ENCODE measurements around the gene THBS3. TPM values are rescaled to one million over a fixed set of nuclear protein-coding genes. Genes with fewer than 3 reads are reported as not detected.

Gene THBS3
- total and polyA plus RNA-seq, 9 of the 15 experiments (the other 6 are each of a cell fraction or from before 2014, with no cell fraction given), result 0.59 to 8.3 (median 3.2) TPM

DNA sequence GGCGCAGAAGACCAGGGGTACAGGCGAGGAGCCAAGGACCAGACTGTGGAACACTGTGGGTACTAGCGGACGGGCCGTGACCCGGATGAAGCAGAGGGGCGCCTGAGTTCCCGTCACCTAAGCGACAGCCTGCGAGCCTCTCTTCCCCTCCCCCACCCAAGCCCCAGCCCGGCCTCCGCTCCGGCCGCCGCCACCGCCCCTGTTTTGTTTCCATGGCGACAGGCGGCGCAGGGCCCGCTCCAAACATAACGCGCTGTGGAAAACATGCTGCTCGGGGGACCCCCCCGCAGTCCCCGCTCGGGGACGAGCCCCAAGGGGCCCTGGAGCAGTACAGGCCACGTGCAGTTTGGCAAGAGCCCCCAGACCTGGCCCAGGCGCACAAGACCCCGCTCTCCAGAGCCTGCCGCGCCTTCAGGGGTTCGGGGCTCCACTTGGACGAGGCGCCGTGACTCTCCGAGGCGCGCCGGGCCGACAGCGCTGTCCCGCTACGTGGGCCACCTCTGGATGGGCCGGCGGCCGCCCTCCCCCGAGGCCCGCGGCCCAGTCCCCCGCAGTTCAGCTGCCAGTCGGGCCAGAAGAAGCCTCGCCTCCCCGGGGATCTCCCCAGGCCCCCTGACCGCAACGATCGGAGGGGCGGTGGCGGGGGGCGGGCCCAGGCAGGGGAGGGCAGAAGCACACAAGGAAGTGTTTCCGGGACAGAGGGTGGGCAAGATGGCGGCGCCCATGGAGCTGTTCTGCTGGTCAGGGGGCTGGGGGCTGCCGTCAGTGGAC, 1.0 kb upstream of the THBS3 start, which contains the start of gene MTX1 (continued):
- TF ChIP-seq, protein P1, sequence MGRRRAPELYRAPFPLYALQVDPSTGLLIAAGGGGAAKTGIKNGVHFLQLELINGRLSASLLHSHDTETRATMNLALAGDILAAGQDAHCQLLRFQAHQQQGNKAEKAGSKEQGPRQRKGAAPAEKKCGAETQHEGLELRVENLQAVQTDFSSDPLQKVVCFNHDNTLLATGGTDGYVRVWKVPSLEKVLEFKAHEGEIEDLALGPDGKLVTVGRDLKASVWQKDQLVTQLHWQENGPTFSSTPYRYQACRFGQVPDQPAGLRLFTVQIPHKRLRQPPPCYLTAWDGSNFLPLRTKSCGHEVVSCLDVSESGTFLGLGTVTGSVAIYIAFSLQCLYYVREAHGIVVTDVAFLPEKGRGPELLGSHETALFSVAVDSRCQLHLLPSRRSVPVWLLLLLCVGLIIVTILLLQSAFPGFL (CRISPR knock-in tag; IDR thresholded peaks at IDR 0.05), result no peak
- TF ChIP-seq, protein P2, sequence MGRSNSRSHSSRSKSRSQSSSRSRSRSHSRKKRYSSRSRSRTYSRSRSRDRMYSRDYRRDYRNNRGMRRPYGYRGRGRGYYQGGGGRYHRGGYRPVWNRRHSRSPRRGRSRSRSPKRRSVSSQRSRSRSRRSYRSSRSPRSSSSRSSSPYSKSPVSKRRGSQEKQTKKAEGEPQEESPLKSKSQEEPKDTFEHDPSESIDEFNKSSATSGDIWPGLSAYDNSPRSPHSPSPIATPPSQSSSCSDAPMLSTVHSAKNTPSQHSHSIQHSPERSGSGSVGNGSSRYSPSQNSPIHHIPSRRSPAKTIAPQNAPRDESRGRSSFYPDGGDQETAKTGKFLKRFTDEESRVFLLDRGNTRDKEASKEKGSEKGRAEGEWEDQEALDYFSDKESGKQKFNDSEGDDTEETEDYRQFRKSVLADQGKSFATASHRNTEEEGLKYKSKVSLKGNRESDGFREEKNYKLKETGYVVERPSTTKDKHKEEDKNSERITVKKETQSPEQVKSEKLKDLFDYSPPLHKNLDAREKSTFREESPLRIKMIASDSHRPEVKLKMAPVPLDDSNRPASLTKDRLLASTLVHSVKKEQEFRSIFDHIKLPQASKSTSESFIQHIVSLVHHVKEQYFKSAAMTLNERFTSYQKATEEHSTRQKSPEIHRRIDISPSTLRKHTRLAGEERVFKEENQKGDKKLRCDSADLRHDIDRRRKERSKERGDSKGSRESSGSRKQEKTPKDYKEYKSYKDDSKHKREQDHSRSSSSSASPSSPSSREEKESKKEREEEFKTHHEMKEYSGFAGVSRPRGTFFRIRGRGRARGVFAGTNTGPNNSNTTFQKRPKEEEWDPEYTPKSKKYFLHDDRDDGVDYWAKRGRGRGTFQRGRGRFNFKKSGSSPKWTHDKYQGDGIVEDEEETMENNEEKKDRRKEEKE (IDR thresholded peaks at IDR 0.05; ENCODE audit: borderline replicate concordance in 1 of 2, control insufficient read depth in 1 of 2, low read depth in 2 of 2, low read length in 1 of 2), result no peak
- TF ChIP-seq TCF7 (IDR thresholded peaks at IDR 0.05; ENCODE audit: borderline replicate concordance) (no peak), ETV1 (tag; conservative IDR thresholded peaks at IDR 0.05; ENCODE audit: low read depth) (no peak; the same call in 1 of the 2 replicates), JUND (IDR thresholded peaks at IDR 0.05; ENCODE audit: borderline replicate concordance, low read depth, low read length) (peak; percentile 26; the same call in 1 of the 2 replicates), JUND (tag; IDR thresholded peaks at IDR 0.05; ENCODE audit: borderline replicate concordance, low read depth, low read length) (no peak), WHSC1 (IDR thresholded peaks at IDR 0.05; ENCODE audit: low read length) (no peak), EGR1 (conservative IDR thresholded peaks at IDR 0.05) (peak; percentile 55), CBX1 (IDR thresholded peaks at IDR 0.05; ENCODE audit: low read depth) (0 out of 2 replicates have a peak, but pooled peaks have one; percentile 47), YY1 (IDR thresholded peaks at IDR 0.05; ENCODE audit: borderline replicate concordance in 1 of 3, control insufficient read depth in 1 of 3, extremely low read depth in 1 of 3, insufficient read depth in 3 of 3, insufficient read length in 1 of 3, insufficient replicate concordance in 2 of 3, low read depth in 1 of 3, low read length in 2 of 3) (peak; percentile 91 to 98 (median 96)), NCOA6 (IDR thresholded peaks at IDR 0.05) (no peak)
- TF ChIP-seq, protein P3, sequence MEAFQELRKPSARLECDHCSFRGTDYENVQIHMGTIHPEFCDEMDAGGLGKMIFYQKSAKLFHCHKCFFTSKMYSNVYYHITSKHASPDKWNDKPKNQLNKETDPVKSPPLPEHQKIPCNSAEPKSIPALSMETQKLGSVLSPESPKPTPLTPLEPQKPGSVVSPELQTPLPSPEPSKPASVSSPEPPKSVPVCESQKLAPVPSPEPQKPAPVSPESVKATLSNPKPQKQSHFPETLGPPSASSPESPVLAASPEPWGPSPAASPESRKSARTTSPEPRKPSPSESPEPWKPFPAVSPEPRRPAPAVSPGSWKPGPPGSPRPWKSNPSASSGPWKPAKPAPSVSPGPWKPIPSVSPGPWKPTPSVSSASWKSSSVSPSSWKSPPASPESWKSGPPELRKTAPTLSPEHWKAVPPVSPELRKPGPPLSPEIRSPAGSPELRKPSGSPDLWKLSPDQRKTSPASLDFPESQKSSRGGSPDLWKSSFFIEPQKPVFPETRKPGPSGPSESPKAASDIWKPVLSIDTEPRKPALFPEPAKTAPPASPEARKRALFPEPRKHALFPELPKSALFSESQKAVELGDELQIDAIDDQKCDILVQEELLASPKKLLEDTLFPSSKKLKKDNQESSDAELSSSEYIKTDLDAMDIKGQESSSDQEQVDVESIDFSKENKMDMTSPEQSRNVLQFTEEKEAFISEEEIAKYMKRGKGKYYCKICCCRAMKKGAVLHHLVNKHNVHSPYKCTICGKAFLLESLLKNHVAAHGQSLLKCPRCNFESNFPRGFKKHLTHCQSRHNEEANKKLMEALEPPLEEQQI (IDR thresholded peaks at IDR 0.05), result no peak
- TF ChIP-seq, protein P4, sequence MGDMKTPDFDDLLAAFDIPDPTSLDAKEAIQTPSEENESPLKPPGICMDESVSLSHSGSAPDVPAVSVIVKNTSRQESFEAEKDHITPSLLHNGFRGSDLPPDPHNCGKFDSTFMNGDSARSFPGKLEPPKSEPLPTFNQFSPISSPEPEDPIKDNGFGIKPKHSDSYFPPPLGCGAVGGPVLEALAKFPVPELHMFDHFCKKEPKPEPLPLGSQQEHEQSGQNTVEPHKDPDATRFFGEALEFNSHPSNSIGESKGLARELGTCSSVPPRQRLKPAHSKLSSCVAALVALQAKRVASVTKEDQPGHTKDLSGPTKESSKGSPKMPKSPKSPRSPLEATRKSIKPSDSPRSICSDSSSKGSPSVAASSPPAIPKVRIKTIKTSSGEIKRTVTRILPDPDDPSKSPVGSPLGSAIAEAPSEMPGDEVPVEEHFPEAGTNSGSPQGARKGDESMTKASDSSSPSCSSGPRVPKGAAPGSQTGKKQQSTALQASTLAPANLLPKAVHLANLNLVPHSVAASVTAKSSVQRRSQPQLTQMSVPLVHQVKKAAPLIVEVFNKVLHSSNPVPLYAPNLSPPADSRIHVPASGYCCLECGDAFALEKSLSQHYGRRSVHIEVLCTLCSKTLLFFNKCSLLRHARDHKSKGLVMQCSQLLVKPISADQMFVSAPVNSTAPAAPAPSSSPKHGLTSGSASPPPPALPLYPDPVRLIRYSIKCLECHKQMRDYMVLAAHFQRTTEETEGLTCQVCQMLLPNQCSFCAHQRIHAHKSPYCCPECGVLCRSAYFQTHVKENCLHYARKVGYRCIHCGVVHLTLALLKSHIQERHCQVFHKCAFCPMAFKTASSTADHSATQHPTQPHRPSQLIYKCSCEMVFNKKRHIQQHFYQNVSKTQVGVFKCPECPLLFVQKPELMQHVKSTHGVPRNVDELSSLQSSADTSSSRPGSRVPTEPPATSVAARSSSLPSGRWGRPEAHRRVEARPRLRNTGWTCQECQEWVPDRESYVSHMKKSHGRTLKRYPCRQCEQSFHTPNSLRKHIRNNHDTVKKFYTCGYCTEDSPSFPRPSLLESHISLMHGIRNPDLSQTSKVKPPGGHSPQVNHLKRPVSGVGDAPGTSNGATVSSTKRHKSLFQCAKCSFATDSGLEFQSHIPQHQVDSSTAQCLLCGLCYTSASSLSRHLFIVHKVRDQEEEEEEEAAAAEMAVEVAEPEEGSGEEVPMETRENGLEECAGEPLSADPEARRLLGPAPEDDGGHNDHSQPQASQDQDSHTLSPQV (IDR thresholded peaks at IDR 0.05), result 0 out of 2 replicates have a peak, but pooled peaks have one; percentile 33
